ENCODE results near the gene DALRD3. TPM values are rescaled to one million over a fixed set of nuclear protein-coding genes. Genes with fewer than 3 reads are reported as not detected.

DALRD3 gene
- total RNA-seq (10 to 100 TPM in 8 of 9 donors, 1 to 10 TPM in 1; 8.1 to 24.7 (median 14.9) TPM), polyA plus RNA-seq (10 to 100 TPM in 1 of 2 donors, 1 to 10 TPM in 1; 6.8 to 13.3 TPM)
- long read RNA-seq, donor 1, transcript DALRD3-202 (12 exons, 1,739 nt) = major isoform, 9 of 32 reads
- long read RNA-seq, donor 1, partial matches to known transcripts = 9 of 32 reads
- long read RNA-seq, donor 1, other reads (novel, unspliced or antisense) = 8 of 32 reads
- long read RNA-seq, donor 2, transcript DALRD3-202 (12 exons, 1,739 nt) = major isoform, 15 of 54 reads
- long read RNA-seq, donor 2, transcript DALRD3-206 (12 exons, 1,706 nt) = minor isoform, 6 of 54 reads
- long read RNA-seq, donor 2, partial matches to known transcripts = 21 of 54 reads
- long read RNA-seq, donor 2, other reads (novel, unspliced or antisense) = 10 of 54 reads
- long read RNA-seq, donor 3, transcript DALRD3-202 (12 exons, 1,739 nt) = major isoform, 10 of 16 reads
- long read RNA-seq, donor 3, partial matches to known transcripts = 0 of 16 reads
- long read RNA-seq, donor 3, other reads (novel, unspliced or antisense) = 3 of 16 reads

- 0% methylated on average over 40 to 85 of the region's 85 CpGs for WGBS, 4 donors
- peaks cover 0 to 50% (median 36%) of the 10 kb centered on the region in 12 donors for H3K4me1 ChIP-seq
- DNase-seq (peak; percentile 72 to 79 (median 74)), ATAC-seq (peak in 2 of 4 donors; percentile 6 to 10)
- no peaks in the 10 kb centered on the region for H3K27me3 ChIP-seq
- peaks cover 0 to 41% (median 36%) of the 10 kb centered on the region in 9 donors for H3K36me3 ChIP-seq
- H3K27ac ChIP-seq = peak within 1 kb of the TSS in 11 of 12 donors; percentile 10 to 100 (median 78)
- TF ChIP-seq POLR2A (IDR thresholded peaks at IDR 0.05) (peak in 1 of 2 donors; percentile 67), CTCF (IDR thresholded peaks at IDR 0.05) (no peak)
- intact Hi-C loops (cut with DNase I) = loop anchor here in 1 of 10 donors (1.0 kb wide), 1 partner anchor 23 kb away; no protein-coding TSS in a partner anchor
- H3K9me3 ChIP-seq = no peaks in the 10 kb centered on the region
- H3K4me3 ChIP-seq = peak within 1 kb of the TSS; percentile 63 to 100 (median 88)
Observed at GRCh38 chr3:49017971-49018706, at the start of gene DALRD3. Gene DALRD3 (minus strand): TSS chr3:49018580. CDS start chr3:49018564, 16 bp downstream.

GRCh38 chr3:49058011-49058410, 39.6 kb upstream of the DALRD3 start:
- H3K27me3 ChIP-seq = no peaks in the 10 kb centered on the region
- H3K27ac ChIP-seq = no peak overlapping the region
- intact Hi-C loops (cut with DNase I) = no loop called here
- no peak overlapping the region for H3K4me3 ChIP-seq
- DNase-seq (no peak), ATAC-seq (no peak)
- no peaks in the 10 kb centered on the region for H3K4me1 ChIP-seq
- H3K9me3 ChIP-seq = no peaks in the 10 kb centered on the region
- WGBS, 4 donors = 71 to 90% (median 78%) methylated on average over 7 of the region's 7 CpGs
- TF ChIP-seq CTCF (IDR thresholded peaks at IDR 0.05) (no peak), POLR2A (IDR thresholded peaks at IDR 0.05) (no peak)
- peaks cover 3 to 94% (median 76%) of the 10 kb centered on the region in 9 donors for H3K36me3 ChIP-seq

GRCh38 chr3:49057268-49057667, 38.9 kb upstream of the DALRD3 start:
- Histone ChIP-seq H3K9me3 (no peaks in the 10 kb centered on the region), H3K4me3 (no peak overlapping the region), H3K4me1 (no peaks in the 10 kb centered on the region), H3K27ac (no peak overlapping the region), H3K36me3 (peaks cover 3 to 94% (median 76%) of the 10 kb centered on the region in 9 donors), H3K27me3 (no peaks in the 10 kb centered on the region)
- 91 to 95% (median 95%) methylated on average over 5 to 10 of the region's 10 CpGs for WGBS, 4 donors
- DNase-seq (no peak), ATAC-seq (peak in 2 of 4 donors; percentile 24 to 30)
- no peak for TF ChIP-seq POLR2A (IDR thresholded peaks at IDR 0.05)
- no peak for TF ChIP-seq CTCF (IDR thresholded peaks at IDR 0.05)
- intact Hi-C loops (cut with DNase I) = no loop called here
